GM18505 (cell line): ENCODE measurements around the gene TRDMT1.

Experiments used
- ATAC-seq: cut with Tn5 transposase; IDR thresholded peaks from one replicate; pipeline ENCODE4 v1.9.1; 2021; ENCODE audit not compliant: unreplicated experiment
- POLR2A ChIP-seq: IDR thresholded peaks from 4 replicates; pipeline ENCODE4 v1.6.1; 2011; ENCODE audit warnings: borderline replicate concordance; ENCODE audit not compliant: insufficient read depth, insufficient read length; ENCODE audit errors: extremely low read depth

TRDMT1 gene

DNA sequence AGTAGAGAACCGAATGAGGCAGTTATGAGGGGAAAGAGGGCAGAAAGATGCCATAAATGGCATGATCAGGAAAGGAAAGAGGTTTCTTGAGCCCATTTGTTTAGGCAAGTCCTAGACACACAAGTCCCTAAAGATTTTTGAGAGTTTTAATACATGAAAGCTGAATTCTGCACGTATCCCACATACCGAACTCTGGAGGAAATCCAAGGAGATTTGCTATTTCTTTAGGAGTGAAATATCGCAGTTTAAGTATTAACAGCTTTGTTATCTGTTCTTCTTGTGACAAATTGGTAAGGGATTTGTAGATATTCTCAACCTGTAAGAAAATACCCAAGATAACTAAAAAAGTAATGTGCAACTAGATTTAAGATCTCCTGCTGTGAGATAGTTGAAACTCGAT, 48.2 kb downstream of the TRDMT1 start:
- ATAC-seq, result no peak
- no peak for TF ChIP-seq POLR2A

DNA sequence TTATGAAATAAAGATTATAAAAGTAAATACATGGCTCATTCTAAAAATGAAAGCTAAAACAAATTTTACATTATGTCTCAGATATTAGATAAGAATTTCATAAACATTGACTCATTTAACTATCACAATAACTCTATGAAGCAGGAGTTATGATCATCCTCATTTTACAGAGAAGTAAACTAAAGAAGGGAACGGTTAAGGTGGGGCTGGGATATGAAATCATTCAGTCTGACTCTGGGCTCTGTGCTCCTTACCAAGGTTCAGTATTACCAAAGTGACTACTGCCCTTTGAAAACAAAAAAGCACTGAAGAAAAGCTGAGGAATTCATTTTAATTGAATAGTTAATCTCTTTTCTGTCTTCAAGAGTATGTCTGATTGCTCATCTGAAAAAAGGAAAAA, 49.8 kb downstream of the TRDMT1 start:
- no peak for ATAC-seq
- TF ChIP-seq POLR2A, result no peak

DNA sequence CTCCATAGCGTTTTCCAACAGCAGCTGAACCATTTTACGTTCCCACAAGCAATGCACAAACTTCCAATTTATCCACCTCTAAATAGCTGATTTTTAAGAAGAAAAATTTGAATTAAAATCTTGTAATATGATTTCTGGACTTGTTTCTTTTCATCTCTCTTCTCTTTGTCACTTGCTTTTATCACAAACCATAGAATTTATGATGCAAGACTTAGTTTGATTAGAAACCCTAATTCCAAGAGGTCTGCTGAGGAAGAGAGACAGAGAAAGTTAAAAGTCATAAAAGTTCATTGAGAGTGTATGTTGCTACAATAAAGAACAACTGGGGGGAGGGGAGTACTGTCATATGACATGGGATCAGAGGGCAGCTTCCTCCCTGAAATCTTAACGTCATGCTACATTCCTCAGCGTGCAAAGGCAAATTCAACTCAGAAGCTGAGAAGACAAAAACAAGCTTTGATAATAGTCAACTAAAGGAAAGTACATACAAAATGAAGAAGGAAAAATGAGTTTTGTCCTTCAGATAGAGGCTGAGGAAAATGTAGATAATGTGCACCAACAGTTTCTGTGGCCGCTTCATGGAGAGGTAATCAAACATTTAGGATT, 53.5 kb downstream of the TRDMT1 start:
- TF ChIP-seq POLR2A, result no peak
- ATAC-seq, result no peak

DNA sequence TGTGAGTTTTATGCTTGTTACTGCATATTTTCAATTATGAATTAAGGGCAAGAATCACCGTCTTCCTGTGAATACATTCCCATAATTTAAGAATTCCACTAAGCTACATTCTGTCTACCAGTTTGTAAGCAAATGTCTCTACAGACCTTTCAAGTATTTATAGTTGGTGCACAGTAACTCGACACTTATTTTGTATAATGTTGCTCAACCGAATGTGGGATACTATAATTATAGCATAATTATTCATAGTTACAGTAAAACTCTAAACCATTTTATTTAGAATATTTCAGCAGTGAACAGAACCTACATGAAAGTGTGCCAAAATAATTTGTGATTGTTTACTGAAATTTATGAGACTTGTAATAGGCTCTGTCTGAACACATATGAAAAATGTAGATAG, 54.6 kb downstream of the TRDMT1 start:
- ATAC-seq, result no peak
- TF ChIP-seq POLR2A, result no peak

DNA sequence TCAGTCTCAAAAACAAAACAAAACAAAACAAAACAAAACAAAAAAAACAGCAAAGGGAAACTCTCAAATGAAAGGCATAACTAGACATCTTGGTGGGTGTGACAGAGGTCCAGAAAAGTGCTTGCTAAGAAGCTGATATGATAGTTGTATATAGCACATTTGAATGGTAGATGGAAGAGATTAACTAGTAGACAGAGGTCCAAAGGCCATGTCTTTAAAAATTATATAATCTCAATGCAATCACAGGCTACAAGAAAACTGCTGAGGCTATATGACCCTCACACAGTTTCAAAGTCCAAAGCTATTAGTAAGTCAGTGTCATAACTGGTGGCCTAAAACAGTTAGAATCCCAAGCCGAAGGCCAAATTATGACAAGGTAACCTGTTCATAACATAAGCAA, 56.2 kb downstream of the TRDMT1 start:
- no peak for TF ChIP-seq POLR2A
- ATAC-seq, result no peak

DNA sequence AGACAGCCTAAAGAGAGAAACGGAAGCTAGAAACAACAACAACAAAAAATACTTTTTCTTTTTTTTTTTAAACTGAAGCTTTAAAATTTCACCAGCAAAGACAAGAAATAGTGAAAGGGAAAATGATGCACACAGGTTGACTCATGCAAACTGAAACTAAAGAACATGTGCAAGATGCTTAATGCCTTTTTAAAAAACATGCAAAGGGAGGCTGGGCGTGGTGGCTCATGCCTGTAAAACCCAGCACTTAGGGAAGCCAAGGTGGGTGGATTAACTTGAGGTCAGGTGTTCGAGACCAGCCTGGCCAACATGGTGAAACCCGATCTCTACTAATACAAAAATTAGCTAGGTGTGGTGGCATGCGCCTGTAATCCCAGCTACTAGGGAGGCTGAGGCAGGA, 56.7 kb downstream of the TRDMT1 start:
- ATAC-seq, result no peak
- no peak for TF ChIP-seq POLR2A

DNA sequence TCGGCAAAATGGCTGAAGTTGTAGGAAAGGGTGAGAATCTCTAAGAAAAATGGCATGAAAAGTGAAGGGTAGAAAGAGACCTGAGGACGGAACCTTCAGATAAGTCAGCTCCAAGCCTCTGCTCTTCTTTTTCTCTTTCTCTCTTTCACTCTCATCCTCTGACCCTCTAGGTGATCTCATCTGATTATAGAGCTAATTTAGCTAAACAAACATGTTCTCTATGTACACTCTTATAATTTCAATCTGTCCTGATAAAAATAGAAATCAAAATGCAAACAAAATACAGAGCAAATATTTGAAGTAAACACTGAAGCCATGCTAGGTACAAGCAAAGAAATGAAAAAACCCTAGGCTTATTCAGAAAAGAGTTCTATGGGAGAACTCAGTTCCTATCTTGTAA, 57.4 kb downstream of the TRDMT1 start:
- ATAC-seq, result no peak
- no peak for TF ChIP-seq POLR2A

DNA sequence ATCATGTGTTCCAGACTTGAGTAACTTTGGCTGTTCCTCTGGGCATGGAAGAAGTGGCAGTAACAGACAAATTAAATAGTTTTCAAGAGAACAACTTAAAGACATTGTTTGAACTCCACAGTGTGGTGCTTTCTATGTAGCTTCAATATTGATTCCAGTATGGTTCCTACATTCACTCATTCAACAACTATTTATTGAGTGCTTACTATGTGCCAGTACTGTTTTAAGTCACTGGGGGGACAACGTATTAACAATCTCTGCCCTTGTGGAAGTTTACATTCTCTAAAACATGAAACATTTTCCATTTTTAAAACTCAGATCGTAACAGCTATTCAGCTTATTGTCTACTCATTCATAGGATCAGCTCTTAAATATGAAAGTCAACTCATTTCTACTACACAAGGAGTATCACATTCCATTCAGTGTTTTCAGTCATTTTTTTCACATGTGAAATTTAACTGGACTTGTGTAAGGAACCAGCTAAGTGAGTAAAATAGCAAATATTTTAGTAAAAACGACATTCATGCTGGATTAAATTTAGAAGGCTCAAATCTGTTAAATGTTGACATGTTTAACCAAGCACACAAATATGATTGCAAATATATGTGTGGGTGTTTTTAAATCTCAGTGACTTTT, 58.3 kb downstream of the TRDMT1 start:
- no peak for TF ChIP-seq POLR2A
- ATAC-seq, result no peak

DNA sequence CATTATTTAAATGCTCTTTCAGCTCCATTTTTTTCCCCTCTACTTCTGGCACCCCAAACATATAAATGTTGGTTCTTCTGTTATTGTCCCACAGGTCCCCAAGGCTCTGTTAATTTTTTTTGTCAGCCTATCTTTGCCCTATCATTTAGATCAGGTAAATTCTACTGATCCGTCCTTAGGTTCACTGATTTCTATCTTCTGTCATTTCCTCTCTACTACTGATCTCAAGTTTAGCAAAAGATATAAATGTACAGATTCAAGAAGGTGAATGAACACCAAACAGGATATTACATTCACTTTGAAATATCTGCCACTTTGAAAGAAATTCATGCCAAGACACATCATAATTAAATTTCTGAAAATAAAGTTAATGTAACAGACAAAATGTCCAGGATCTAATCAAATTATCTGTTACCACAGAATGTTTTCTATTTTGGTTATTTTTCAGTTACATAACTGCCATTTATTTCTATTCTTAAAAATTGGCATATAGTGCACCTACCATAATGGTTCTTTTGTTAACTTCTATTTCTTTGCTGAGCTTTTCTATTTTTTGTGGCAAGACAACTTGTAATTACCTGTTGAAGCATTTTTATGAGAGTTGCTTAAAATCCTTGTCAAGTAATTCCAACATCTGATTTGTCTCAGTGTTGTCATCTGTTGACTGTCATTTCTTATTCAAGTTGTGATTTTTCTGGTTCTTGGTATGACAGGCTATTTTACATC, 59.8 kb downstream of the TRDMT1 start:
- TF ChIP-seq POLR2A, result no peak
- no peak for ATAC-seq

DNA sequence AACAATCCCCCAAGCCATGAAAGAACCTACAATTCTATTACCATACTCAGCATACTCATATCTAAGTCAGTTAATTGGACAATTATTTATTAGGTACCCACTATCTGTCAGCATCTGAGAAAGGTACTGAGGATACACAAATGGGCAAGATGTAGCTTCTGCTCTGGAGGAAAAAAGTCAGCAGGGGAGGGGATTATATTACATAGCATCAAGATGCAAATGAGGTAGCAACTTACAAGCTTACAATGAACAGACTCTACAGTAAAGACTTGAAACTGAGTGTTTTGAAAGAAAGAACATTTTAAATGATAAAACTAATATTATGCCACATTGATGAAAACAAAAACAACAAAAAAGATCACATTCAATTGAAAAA, 61.1 kb downstream of the TRDMT1 start:
- ATAC-seq, result no peak
- TF ChIP-seq POLR2A, result no peak

DNA sequence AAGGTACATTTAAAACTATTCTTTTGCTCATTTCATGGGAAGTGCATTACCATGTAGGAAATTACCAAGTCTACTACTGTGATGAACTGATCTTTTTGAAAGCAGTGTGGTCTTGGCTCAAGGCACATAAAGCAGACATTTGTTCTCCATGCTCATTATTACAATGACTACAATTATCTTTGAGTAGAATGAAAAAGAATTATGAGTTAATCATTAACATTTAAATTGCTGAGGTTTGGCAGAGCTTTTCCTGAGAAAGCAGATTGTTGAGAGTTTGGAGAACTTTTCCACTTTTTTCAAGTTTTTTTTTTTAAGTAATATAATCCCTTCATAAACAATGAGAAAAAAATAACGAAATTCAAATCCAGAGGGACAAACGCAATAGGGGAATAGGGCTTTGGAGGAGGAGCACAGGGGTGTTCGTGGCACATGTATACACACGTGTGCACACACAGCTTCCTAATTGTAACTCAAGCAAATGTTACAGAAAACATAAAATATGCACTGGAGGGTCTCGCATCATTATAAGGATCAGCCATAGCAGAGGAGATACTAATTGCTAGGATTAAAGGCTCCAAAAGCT, 62.9 kb downstream of the TRDMT1 start:
- no peak for TF ChIP-seq POLR2A
- no peak for ATAC-seq

DNA sequence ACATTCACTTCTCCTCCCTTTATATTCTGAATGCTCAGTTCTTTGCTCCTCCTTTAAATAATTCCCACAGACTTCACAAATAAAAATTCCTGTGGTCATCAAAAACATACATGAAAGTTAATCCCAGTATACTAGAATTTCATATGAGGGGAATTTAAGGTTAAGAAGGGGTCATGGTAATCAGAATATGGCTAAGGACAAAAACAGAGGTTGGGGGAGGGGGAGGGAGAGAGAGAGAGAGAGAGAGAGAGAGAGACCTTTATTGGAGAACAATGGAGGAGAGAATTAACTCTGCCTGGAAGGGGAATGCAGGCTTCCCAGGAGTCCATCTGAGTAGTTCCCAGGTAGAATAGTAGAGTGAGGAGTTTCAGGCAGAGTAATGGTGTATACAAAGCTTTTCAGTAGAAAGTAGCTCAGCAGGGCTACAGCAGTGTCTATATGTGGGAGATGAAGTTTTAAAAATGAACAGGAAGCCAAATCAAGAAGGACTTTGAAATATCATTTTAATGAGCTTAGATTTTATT, 66.7 kb downstream of the TRDMT1 start:
- ATAC-seq, result no peak
- no peak for TF ChIP-seq POLR2A

DNA sequence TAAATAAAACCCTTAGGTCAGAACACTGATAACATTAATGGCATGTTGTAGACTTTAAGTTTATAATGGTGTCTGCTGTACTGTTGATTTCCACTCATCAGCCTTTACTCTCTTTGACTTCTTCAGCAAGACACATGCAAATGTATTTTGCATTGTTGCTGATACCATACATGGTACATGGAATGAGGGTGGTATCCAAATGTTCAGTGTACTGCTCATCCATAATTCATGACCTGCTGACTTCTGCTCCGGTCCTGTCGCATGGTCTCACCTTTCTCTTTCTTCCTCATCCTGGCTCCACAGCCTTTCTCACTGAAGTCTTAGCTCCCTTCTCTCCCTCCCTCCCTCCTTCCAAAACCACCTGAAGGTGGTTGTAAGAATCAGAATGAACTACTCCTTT, 67.2 kb downstream of the TRDMT1 start:
- no peak for ATAC-seq

DNA sequence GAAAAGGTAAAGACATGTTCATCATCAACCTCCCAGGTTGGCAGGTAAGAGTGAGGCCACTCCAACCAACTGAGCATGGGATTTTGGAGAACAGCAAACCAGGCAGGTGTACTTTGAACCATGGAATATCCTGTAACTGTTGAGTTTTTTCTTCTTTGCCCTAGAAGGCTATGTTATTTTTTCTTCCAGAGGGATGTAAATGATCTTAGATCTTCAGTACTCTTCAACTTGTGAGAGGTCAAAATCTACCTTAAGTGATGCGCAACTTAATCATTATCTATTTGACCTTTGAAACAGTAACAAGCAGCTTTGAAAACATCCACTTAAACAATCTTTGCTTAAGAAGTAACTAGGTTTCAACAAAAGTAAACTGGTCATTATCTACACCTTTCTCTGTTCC, 71.7 kb downstream of the TRDMT1 start, which contains the start of gene CUBN:
Gene CUBN (minus strand): TSS at position 71 of the 400 bp plus-strand sequence. CDS start 46 bp downstream, at position 25.
- no peak for ATAC-seq
- TF ChIP-seq POLR2A, result no peak

More for the DNA sequence above, 67.2 kb downstream of the TRDMT1 start:
- no peak for TF ChIP-seq POLR2A

DNA sequence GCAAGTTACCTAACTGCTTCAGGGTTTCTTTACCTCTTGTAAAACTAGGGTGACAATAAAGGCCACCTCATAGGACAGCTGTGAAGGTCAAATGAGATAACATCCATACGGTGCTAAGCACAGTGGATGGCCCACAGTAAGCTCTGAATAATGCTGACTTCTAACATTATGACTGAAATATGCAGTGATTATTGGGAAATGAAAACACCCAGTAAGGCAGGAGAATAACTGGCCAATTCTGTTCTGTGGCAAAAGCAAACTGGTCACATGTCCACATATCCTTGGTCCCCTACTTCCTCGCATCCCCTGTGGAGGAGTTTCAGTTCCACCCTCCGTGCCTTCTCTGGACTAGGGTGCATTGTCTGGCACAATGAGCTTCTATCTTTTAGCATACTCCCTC, 73.2 kb downstream of the TRDMT1 start:
- no peak for ATAC-seq

More for the DNA sequence above, 73.2 kb downstream of the TRDMT1 start:
- TF ChIP-seq POLR2A, result no peak
